HCT116 (cell line): ENCODE results near the gene MALT1. TPM values are rescaled to one million over a fixed set of nuclear protein-coding genes. Genes with fewer than 3 reads are reported as not detected.

Experiments used
- ATAC-seq: fragments of 200-7000 bp; cut with Tn5 transposase; 2 replicates; pipeline ENCODE4 v1.9.1; 2020; ENCODE audit warnings: mild to moderate bottlenecking, moderate library complexity
- BruUV-seq: library from RNA; stranded (reverse); fragments of 400-500 nt; replicated peaks from 2 replicates; lab custom pipeline; 2021; lab: Mats Ljungman, UMichigan
- CTCF ChIA-PET: fragments of 300-600 bp; sonication (Branson Sonifier 250); formaldehyde crosslinking; loops from one replicate; lab custom pipeline; 2021; ENCODE audit warnings: antibody characterized with exemption; lab: Charles Lee
- POLR2A ChIA-PET: fragments of 300-600, 350-600 bp; sonication (Branson Sonifier 250); formaldehyde crosslinking; loops from one replicate; lab custom pipeline; 2021; ENCODE audit warnings: antibody characterized with exemption; lab: Charles Lee
- RAD21 ChIA-PET, 2 experiments: fragments of 300-600 bp; sonication (Branson Sonifier 250); formaldehyde crosslinking; loops; one replicate each; lab custom pipeline; 2023; ENCODE audit warnings: low total read pairs in 2 of 2; ENCODE audit not compliant: uncharacterized antibody in 2 of 2, unreplicated experiment in 2 of 2, low non-redundant PET in 1 of 2; lab: Charles Lee
- DNase-seq: peaks from one replicate; pipeline ENCODE4 v3.0.0-alpha.2; 2010; ENCODE audit warnings: low read depth, low spot score
- H2AFZ ChIP-seq: fragments of 200-600 bp; shearing (Covaris generic), sonication (generic); 2 replicates; pipeline ENCODE4 v1.6.1; 2017; ENCODE audit warnings: low read depth, mixed run types, mixed read lengths, antibody characterized with exemption, low read length; ENCODE audit not compliant: poor library complexity, severe bottlenecking
- H3K27ac ChIP-seq: 2 replicates; pipeline ENCODE4 v1.5.1; 2012; ENCODE audit warnings: low read depth, low read length
- H3K27me3 ChIP-seq: fragments of 200-600 bp; sonication (generic); 2 replicates; pipeline ENCODE4 v1.6.1; 2016; ENCODE audit warnings: mixed run types, low read length, mixed read lengths; ENCODE audit not compliant: insufficient read depth
- H3K36me3 ChIP-seq, 2 experiments: fragments of 200-500 bp in 1 of 2; fragments of 200-600 bp in 1 of 2; sonication (Bioruptor generic) in 1 of 2; sonication (generic) in 1 of 2; 2 replicates each; pipeline versions ENCODE4 v1.5.1 to v1.6.1; 2014 to 2016; ENCODE audit warnings: low read length in 2 of 2, inconsistent platforms in 1 of 2, mixed read lengths in 1 of 2, mixed run types in 1 of 2; ENCODE audit not compliant: insufficient read depth in 2 of 2, control insufficient read depth in 1 of 2
- H3K4me1 ChIP-seq, 2 experiments: fragments of 200-600 bp in 1 of 2; sonication (generic) in 1 of 2; 2 replicates each; pipeline versions ENCODE4 v1.5.1 to v1.6.1; 2012 to 2017; ENCODE audit warnings: low read length in 2 of 2, inconsistent platforms in 1 of 2, mild to moderate bottlenecking in 1 of 2, mixed read lengths in 1 of 2, mixed run types in 1 of 2, moderate library complexity in 1 of 2; ENCODE audit not compliant: insufficient read depth in 2 of 2, control insufficient read depth in 1 of 2
- H3K4me2 ChIP-seq: fragments of 200-600 bp; sonication (generic); 2 replicates; pipeline ENCODE4 v1.6.1; 2017; ENCODE audit warnings: mixed run types, low read length, mixed read lengths
- H3K4me3 ChIP-seq, 2 experiments: fragments of 200-600 bp in 1 of 2; sonication (generic) in 1 of 2; replicated peaks in 1 of 2; 2 replicates each; pipeline ENCODE4 v1.5.1; 2011 to 2016; ENCODE audit warnings: low read length in 2 of 2, control low read depth in 1 of 2, low read depth in 1 of 2, mild to moderate bottlenecking in 1 of 2, mixed read lengths in 1 of 2, mixed run types in 1 of 2
- H3K79me2 ChIP-seq: fragments of 200-600 bp; sonication (generic); 2 replicates; pipeline ENCODE4 v1.6.1; 2017; ENCODE audit warnings: mild to moderate bottlenecking, mixed run types, low read length, moderate library complexity, mixed read lengths; ENCODE audit not compliant: insufficient read depth
- H3K9ac ChIP-seq: fragments of 200-600 bp; sonication (generic); 2 replicates; pipeline ENCODE4 v1.6.1; 2016; ENCODE audit warnings: low read length, mixed read lengths
- H3K9me2 ChIP-seq: fragments of 200-600 bp; sonication (generic), shearing (Covaris generic); 2 replicates; pipeline ENCODE4 v1.6.1; 2017; ENCODE audit warnings: mixed run types, mild to moderate bottlenecking, moderate library complexity; ENCODE audit not compliant: insufficient read depth
- H3K9me3 ChIP-seq, 2 experiments: fragments of 200-500 bp in 1 of 2; fragments of 200-600 bp in 1 of 2; sonication (Bioruptor generic) in 1 of 2; sonication (generic) in 1 of 2; 2 replicates each; pipeline ENCODE4 v1.6.1; 2014 to 2017; ENCODE audit warnings: low read length in 2 of 2, mixed read lengths in 2 of 2, inconsistent platforms in 1 of 2, low read depth in 1 of 2, mild to moderate bottlenecking in 1 of 2, mixed run types in 1 of 2, moderate library complexity in 1 of 2; ENCODE audit not compliant: control insufficient read depth in 1 of 2, insufficient read depth in 1 of 2
- H4K20me1 ChIP-seq: fragments of 200-600 bp; sonication (generic), shearing (Covaris generic); 2 replicates; pipeline ENCODE4 v1.6.1; 2017; ENCODE audit warnings: mixed run types, mild to moderate bottlenecking, moderate library complexity; ENCODE audit not compliant: insufficient read depth
- CBX3 ChIP-seq: IDR thresholded peaks from 2 replicates; pipeline ENCODE4 v1.6.1; 2012; ENCODE audit warnings: low read depth
- CEBPB ChIP-seq: IDR thresholded peaks from 2 replicates; pipeline ENCODE4 v1.6.1; 2012; ENCODE audit warnings: low read depth
- EZH2 ChIP-seq: fragments of 200-600 bp; sonication (generic); IDR thresholded peaks from 2 replicates; pipeline ENCODE4 v1.6.1; 2017; ENCODE audit warnings: antibody characterized with exemption, mixed run types
- EZH2phosphoT487 ChIP-seq: fragments of 200-600 bp; IDR thresholded peaks from 2 replicates; pipeline ENCODE4 v1.6.1; 2018; ENCODE audit warnings: antibody characterized with exemption, borderline replicate concordance
- JUND ChIP-seq: IDR thresholded peaks from 2 replicates; pipeline ENCODE4 v1.6.1; 2012
- POLR2A ChIP-seq: IDR thresholded peaks from 2 replicates; pipeline ENCODE4 v1.7.0; 2011; ENCODE audit warnings: borderline replicate concordance; ENCODE audit not compliant: insufficient read depth, insufficient read length; ENCODE audit errors: extremely low read depth
- POLR2AphosphoS5 ChIP-seq: IDR thresholded peaks from 2 replicates; pipeline ENCODE4 v1.6.1; 2011; ENCODE audit warnings: mild to moderate bottlenecking, low read depth, low read length, moderate library complexity
- RAD21 ChIP-seq: IDR thresholded peaks from 2 replicates; pipeline ENCODE4 v1.6.1; 2012; ENCODE audit warnings: low read depth, mild to moderate bottlenecking
- SP1 ChIP-seq: IDR thresholded peaks from 2 replicates; pipeline ENCODE4 v1.6.1; 2012; ENCODE audit warnings: low read depth
- SRF ChIP-seq: IDR thresholded peaks from 2 replicates; pipeline ENCODE4 v1.6.1; 2012; ENCODE audit warnings: low read depth
- TCF7L2 ChIP-seq: IDR thresholded peaks from 2 replicates; pipeline ENCODE4 v1.7.0; 2011; ENCODE audit warnings: borderline replicate concordance, inconsistent platforms; ENCODE audit not compliant: insufficient read depth, insufficient read length; ENCODE audit errors: extremely low read depth
- YY1 ChIP-seq: IDR thresholded peaks from 2 replicates; pipeline ENCODE4 v1.6.1; 2011; ENCODE audit warnings: low read length, low read depth, moderate library complexity, mild to moderate bottlenecking; ENCODE audit not compliant: insufficient replicate concordance; ENCODE audit errors: extremely low read depth
- ZFX ChIP-seq: fragments of 450-650 bp; IDR thresholded peaks from 2 replicates; pipeline ENCODE4 v1.6.1; 2017
- intact Hi-C: fragments of 100-400 bp; cut with micrococcal nuclease; formaldehyde crosslinking; loops from 2 replicates; pipeline ENCODE4 v1.10.0; 2022
- total RNA-seq: library from RNA; stranded (reverse); gene quantifications from one replicate; pipeline ENCODE4 v1.2.1, GENCODE V29; 2021; ENCODE audit not compliant: unreplicated experiment
- TF ChIP-seq, protein P1 (sequence below): IDR thresholded peaks from 2 replicates; pipeline ENCODE4 v1.6.1; 2012

Gene MALT1
- total RNA-seq, 1 experiment from 2014 or later = 41.1 TPM

DNA sequence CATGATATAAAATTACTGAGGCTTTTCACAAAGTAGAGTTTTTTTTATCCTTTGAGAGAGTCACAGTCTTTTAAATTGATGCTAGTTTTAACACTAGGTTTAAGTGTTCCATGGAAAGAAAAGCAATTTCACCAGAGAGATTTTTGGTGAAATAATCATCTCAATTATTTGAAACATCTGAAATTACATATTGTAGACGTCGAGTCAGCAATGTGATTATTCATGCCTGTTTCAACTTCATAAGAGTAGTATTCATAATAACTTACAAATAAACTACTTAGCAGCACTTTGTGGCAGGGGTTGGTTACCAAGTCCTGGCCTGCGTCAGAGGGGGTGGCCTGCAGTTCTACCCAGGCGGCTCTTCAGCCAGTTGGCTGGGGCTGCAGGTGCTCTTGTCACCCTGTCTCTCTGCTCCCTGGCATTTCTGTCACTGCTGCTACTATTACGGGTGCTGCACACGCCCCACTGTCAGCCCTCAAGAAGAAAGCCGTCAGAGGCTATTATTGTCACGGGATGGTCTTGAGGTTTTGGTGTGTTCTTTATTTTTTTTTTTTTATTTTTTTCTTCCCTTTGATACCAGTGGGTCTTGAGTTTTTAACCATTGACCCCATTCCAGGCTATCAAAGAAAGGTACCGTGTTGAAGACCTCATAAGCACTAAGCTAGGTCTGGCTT, 50.4 kb downstream of the MALT1 start:
- BruUV-seq = no TSS peak
- peaks cover 2% of the 10 kb centered on the region; the same call in 1 of the 2 replicates for H3K79me2 ChIP-seq
- ATAC-seq = no peak
- no peak overlapping the region for H3K27ac ChIP-seq
- no peak overlapping the region for H3K4me2 ChIP-seq
- H3K27me3 ChIP-seq = no peaks in the 10 kb centered on the region
- H3K9me3 ChIP-seq = no peaks in the 10 kb centered on the region
- no peaks in the 10 kb centered on the region for H3K4me1 ChIP-seq
- CTCF ChIA-PET = no interaction called here
- no peak for DNase-seq
- no peak overlapping the region for H3K4me3 ChIP-seq
- POLR2A ChIA-PET = no interaction called here
- H3K9ac ChIP-seq = no peak overlapping the region
- intact Hi-C loops = no loop called here
- no peak overlapping the region for H2AFZ ChIP-seq
- H4K20me1 ChIP-seq = no peaks in the 10 kb centered on the region
- H3K36me3 ChIP-seq = peaks cover 4 to 7% of the 10 kb centered on the region in 2 experiments; a peak in 2 of 4 replicates
- RAD21 ChIA-PET = no interaction called here
- TF ChIP-seq TCF7L2 (no peak), ZFX (no peak), POLR2A (no peak), EZH2phosphoT487 (no peak), JUND (no peak), CBX3 (no peak), POLR2AphosphoS5 (no peak), CEBPB (no peak), RAD21 (no peak), YY1 (no peak), SRF (no peak), SP1 (no peak), EZH2 (no peak)
- TF ChIP-seq, protein P1, sequence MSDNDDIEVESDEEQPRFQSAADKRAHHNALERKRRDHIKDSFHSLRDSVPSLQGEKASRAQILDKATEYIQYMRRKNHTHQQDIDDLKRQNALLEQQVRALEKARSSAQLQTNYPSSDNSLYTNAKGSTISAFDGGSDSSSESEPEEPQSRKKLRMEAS = no peak
- H3K9me2 ChIP-seq = no peaks in the 10 kb centered on the region
